GM18511 (cell line): Measurements from ENCODE around the gene CLDN18.

Source experiments
- ATAC-seq: cut with Tn5 transposase; IDR thresholded peaks from one replicate; pipeline ENCODE4 v1.9.1; 2021; ENCODE audit warnings: mild to moderate bottlenecking, moderate library complexity; ENCODE audit not compliant: unreplicated experiment

The CLDN18 gene

DNA sequence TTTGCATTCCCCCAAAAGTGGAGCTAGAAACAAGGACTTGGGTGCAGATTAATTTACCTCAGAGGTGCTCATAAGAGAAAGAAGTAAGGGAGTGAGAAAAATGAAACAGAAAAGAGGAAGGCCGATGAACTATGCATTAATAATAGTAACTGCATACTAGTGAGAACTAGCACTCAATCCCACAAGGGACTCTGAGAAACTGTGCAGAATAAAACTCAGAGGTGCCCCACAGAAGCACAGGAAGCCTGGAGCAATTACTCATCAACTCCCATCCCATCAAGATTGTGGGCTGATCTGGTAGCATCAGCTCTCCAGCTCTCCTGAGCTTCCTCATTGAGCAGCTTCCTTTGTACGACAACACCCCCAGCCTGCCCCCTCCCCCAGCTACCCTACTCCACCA lies 50.8 kb downstream of the CLDN18 start:
- ATAC-seq: peak; percentile 71

DNA sequence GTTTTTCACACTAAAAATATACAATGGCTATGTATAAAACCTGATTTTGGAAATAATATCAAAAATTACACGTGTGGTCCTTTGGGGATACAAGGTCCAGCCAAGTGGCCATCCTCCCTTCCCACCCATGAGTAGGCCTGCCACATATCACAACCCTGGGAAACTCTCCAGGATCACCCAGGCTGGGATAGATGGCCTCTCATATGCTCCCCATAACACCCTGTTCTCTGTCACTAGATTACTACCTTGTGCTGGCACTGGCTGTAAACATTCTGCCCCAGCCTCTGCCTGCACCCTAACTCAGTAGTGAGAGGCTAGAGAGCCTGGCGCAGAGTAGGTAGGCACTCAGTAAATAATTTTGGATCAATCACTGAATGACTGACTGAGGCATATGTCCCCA lies 52.1 kb downstream of the CLDN18 start:
- ATAC-seq: no peak

DNA sequence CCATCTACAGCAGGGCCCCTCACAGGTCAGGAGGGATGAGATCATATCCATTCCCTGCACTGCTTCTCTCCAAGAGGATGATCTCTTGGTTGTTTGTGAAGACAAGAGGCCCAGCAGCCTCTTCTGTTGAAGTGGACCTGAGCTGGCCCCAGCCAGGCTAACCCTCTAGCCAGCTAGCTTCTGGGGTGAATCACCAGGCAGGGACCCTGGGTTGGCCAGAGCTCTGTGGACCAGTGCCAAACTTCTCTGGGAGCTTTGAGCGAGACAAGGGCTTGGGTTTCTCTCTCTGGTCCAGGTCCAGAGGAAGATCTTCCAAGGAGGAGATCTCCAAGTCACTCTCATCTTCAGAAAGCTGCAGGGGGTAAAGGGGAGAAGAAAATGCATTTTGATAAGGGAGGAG lies 52.7 kb downstream of the CLDN18 start:
- ATAC-seq: no peak

DNA sequence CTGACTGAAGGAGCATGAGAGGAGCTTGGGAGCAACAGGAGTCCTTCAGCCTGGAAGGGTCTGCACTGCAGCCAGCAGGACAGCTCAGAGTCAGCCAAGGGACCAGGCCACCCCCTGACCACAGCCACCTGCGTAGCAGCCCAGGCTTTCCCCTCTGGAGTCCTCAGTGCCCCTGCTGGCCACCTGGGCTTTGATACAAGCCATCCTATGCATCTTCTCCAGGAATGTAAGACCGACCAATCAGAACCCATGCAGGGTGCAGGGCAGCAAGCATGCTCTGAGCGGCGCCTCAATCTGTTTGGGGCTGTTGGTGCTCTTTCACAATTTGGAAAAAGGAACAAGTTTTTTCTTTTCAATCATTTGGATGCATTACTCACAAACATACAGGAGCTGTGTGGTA lies 53.5 kb downstream of the CLDN18 start:
- ATAC-seq: no peak

DNA sequence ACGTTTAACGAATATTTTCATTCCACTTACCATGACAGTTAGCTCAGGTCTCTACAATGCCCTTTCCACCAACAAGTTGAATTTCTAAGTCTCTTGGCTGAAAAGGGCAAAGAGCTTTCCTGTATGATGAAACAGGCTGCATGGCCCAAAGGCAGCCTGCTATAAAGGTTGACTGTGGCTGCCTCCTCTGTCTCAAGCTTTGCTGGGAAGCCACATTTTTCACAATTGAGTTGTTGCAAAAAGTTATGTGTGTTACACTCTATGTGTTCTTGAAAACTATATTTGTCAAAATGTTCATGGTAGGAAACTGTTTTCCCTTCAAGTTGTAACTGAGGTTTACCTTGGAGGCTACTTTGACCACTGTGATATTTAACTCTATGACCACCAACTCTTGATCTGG lies 56.0 kb downstream of the CLDN18 start:
- ATAC-seq: no peak

DNA sequence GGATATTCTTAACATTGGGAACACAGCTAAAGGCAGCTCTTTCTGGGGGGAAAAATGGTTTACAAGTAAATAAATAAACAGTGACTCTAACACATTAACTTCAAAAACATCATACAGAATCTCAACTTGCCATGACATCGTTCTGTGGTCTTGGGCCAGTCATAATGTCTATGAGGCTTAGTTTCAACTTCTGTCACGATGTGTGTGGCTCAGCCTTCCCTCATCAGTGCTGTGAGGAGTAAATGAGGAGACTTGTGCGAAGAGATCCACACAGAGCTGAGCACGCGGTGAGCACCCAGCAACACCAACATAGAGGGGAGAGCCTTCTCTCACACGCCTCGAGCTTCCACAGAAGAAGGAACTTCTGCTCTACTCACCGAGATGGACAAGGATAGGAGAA lies 56.4 kb downstream of the CLDN18 start:
- peak; percentile 82 for ATAC-seq

DNA sequence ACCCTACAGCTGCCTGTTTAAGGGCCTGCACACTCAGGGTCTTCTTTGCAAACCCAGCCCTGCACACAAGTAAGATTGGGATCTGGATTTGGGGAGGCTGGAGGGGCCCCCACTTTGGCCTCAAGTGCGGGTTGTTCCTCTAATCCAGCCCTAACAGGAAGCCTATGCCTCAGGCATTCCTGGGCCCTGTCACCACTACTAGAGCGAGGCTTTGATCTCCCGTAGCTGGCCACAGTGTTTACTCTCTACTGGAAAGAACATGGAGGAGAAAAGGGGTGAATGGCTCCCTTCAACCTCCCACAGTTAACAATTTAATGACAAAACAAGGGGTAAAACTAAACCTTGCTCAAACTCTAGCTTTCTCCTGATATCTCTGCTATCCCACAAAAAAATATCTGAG lies 57.0 kb downstream of the CLDN18 start:
- no peak for ATAC-seq

DNA sequence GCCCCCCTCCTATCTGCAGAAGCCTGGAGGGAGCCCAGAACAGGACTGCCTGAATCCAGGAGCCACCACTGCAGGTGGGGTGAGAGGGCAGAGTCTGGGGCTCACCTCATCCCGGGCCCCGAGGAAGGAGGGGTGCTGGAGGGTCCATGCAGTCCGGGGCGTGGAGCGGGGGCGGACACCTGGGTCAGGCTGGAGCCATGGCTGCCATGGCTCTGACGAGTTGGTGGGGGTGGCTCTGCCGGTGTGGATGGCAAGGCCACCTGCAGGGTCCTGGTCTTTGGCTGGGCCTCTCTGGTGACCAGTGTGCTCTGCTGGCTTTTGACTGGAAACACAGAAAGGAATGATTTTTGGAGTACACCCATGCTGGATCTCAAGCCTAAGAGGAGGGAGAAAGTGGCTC lies 58.1 kb downstream of the CLDN18 start:
- ATAC-seq: peak; percentile 7

DNA sequence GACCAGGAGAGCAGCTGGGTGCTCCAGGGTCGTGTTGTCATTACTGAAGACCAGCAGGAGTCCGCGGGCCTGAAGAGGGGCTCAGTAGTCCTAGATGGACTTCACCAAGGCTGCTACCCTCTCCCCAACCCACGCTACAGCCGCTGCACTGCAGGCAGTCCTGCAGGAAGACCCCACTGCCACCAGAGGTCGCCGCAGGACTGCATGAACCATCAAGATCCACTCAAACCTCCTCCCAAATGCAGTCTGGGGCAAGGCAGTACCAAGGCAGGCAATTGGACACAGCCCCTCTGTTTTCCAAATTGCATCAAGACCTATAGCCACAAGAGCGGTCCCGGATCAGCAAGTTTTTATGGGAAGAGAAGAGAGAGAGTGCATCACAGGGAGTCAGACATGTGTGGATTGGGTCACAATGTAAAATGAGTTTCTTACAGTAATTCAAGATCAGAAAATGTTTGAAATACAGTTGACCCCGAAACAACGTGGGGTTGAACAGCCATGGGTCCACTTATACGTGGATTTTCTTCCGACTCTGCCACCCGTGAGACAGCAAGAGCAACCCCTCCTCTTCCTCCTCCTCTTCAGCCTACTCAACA lies 58.7 kb downstream of the CLDN18 start:
- ATAC-seq: peak; percentile 78

DNA sequence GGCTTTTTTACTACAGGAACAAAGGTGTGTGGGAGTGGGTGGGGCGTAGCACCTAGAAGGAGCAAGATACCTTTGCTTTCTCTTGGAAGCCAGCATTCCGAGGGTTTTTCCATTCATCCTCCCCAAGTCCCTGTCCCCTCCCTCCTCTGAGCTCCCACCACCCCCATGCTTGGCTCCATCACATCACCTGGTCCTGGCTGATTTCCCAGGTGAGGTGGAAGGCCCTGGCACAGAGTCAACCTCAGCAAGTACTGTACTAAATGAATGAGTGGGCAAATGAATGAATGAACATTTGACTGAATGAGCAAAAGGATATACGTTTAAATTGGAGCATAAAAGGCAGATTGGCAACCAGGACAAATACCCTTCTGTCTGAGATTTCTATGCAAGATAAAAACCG lies 60.0 kb downstream of the CLDN18 start:
- ATAC-seq: no peak

DNA sequence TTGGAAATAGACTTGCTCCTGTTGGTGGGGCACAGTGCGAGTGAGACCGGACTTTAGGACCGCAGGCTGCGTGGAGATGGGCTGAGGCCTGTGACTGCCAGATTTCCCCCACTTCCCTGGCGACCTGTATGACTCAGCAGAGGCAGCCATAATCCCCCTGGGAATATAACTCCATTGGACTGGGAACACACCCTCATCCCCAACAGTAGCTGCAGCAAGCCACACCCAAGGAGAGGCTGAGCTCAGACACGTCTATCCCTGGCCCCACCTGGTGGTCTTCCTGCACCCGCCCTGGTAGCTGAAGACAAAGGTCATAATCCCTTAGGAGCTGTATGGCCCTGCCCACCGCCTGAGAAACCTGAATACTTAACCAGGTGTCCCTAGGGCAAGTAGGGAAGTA lies 62.8 kb downstream of the CLDN18 start:
- no peak for ATAC-seq

DNA sequence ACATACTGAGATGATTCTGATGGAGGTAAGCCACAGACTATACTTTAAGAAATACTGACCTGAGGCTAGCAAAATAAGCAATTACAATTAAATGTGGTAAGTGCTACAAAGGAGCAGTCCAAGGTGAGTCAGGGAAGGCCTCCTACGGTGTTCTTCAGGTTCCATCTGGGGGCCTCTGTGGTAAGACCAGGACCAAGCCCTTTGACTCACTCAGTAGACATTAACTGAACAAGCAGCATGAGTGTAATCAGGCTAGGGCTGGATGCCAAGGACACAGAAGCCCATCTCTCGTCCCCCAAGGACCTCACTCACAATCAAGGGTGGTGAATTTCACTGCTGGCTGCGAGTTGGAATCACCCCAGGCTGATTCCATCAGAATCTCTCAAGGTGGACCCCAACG lies 68.1 kb downstream of the CLDN18 start:
- ATAC-seq: no peak

DNA sequence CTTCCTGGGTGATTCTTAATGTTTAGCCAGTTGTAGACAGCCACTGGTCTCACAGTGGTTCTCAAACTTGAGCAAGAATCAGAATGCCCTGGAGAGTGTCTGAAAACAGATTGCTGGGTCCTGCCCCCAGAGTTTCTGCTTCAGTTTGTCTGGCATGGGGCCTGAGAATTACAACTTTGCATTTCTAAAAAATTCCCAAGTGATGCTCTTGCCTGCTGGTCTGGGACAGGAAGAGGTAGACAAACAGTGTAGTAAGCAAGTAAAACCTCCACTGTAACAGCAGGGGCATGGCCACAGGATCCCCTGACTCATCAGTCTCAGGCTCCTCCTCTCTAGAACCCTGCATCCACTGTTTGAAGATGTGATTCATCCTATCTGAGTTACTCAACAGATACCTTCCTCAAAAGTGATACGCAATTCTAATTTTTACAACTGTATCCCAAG lies 69.0 kb downstream of the CLDN18 start:
- ATAC-seq: no peak

DNA sequence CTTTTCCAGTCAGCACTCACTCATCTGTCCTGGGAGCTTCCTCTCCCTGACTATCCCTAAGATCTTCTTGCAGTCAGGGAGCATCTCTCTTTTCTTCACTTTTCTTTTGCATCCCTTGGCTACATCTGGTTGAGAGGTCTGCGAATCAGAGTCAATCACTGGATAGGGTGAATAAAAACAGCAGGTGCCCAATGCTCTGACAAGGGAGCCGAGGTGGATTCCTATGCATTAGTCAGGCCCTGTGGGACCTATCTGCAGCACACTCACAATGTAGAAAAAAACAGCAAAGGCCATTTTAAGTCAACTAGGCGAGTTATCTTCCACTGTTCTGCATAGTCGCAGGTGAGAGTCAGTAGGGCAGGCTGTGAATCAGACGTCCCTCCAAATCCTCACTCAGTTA lies 69.9 kb downstream of the CLDN18 start:
- ATAC-seq: no peak

DNA sequence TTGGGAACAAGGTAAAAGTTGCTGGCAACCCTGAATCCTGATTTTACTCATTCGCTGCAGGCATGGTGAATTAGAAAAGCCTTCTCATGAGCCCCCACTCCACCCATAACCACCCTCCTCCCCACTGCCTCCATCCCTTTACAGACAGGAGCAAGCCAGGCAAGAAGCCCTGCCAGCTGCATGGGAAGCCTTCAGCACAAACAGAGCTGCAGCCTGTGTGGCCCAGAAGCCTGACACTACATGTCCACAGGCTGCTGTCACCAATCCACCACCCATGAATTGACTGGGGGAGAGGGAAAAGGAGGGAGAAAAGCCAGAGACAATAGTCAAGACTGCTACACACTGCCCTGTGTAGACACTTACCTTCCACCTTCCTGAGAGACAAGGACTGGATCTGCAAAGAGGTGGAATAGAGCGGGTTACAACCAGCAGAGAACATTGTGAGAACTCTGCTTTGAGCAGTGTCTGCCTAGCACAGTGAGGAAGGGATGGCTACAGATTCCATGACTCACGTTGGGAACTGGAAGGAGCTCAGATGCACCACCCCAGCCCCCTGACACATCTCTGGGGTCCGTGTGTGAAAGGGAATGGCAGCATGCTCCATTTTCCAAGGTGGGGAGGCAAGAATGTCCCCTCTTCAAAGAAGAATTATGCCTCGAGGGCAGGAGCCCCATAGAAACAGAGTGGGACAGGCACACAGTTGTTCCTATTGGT lies 71.6 kb downstream of the CLDN18 start:
- ATAC-seq: no peak

DNA sequence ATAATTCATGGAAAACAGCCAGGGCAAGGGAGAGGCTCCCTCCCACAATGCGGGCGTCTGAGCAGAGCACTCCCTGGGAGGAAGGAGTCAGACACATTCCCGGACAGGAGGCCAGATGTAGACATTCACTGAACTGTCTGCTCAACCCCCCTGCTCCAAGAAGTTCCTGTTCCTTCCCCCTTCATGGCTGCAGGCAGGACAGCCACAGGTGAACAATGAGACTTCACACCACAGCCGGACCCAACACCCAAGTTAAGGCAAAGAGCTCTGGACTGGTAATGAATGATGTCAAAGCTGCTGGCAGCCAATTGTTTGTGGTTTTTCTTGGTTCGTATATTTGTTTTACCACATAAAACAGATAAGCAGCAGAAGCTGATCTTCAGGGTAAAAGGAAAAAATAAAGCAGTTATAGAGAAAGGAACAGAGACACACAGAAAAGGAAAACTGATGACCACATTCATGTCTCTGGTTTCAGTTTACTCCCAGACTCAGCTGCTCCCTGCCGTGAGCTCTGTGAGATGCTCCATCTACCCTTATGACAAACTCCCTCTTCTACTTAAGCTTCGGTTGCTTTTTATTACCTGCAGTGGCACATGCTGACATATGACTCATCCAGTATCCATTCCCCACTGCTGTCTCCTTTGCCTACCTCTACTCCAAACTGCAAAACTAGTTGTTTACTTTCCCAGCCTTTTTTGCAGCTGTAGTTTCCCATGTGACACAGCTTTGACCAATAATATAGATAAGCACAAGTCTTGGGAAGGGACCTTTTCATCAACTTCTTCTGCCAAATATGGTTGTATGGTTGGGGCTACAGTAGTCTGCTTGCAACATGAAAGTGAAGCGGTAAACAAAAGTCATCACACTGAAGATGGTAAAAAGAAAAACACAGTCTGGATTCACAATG lies 72.4 kb downstream of the CLDN18 start:
- ATAC-seq: no peak

DNA sequence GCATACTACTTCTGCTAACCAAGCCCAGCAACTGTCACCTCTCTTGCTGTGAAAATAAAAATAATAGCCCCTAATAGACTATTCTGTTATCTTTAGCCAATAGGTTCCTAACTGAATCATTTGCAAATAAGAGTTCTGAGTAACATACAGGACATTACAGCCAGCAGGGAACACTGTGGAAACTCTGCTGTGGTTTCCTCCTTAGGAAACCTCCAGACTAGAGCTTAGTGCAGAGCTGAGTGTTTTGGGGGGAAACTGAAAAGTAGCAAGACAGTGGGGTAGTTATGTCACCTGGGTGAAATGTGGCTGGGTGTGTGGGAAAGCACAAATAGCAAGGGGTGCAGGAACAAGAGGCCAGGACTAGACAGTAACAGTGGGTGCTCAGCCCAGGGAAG lies 73.0 kb downstream of the CLDN18 start:
- ATAC-seq: no peak
